Tibial nerve (tissue), 3 donors: ENCODE measurements around the gene SMAD3.

Experiments used
- CTCF ChIP-seq, 5 experiments: fragments of 200-600 bp in 3 of 5; fragments of 450-650 bp in 2 of 5; sonication (generic) in 3 of 5; IDR thresholded peaks; one replicate each; pipeline ENCODE4 v1.5.1; 2016 to 2019; ENCODE audit warnings: antibody characterized with exemption in 5 of 5, mild to moderate bottlenecking in 3 of 5, moderate library complexity in 2 of 5
- POLR2A ChIP-seq, 2 donors: fragments of 450-650 bp; IDR thresholded peaks; one replicate each; pipeline ENCODE4 v1.6.1; 2017; ENCODE audit warnings: antibody characterized with exemption in 2 of 2, mild to moderate bottlenecking in 2 of 2, moderate library complexity in 2 of 2

DNA sequence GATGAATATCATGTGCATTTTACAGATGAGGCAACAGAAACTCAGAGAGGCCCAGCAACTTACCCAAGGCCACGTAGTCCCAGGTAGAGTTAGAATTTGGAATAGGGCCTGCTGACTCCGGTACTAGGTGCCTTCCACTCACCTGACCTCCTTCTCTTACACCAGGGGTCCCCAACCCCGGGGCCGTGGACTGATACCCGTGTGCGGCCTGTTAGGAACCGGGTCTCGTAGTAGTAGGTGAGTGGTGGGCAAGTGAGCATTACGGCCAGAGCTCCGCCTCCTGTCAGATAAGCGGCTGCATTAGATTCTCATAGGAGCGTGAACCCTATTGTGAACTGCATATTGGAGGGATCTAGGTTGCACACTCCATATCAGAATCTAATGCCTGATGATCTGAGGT lies 64.8 kb downstream of the SMAD3 start:
- TF ChIP-seq CTCF (IDR thresholded peaks at IDR 0.05) (no peak), POLR2A (IDR thresholded peaks at IDR 0.05) (no peak)
